NCI-H1092 treated with DMSO at 0.1 percent for 48 hours (cell line): ENCODE measurements around the gene CNKSR1.

ENCODE experiments used
- DNase-seq: peaks from one replicate; lab custom pipeline; 2025; lab: John Stamatoyannopoulos, UW

The CNKSR1 gene

GRCh38 chr1:26177182-26177684 is at the start of gene CNKSR1:
Gene CNKSR1 (plus strand): TSS chr1:26177491. CDS start chr1:26177548, 57 bp downstream.
- no peak for DNase-seq

DNA sequence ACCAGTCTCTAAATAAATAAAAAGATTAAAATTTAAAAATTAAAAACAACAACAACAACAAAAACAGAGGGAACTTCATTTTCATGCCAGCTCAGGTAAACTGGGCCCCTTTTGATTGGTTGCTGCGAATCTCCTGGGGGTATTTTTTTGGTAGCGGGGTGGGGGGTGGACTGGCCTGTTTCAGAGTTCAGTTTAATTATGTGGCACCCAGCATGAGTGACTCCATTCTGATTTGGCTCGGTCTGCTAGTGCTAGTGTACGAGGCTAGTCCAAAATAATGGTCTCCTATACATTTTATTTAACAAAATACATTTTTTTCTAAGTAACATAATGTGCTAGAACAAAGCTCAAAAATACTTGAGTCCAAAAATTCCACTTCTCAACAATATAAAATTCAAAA is 47.5 kb upstream of the CNKSR1 start:
- DNase-seq, result no peak

GRCh38 chr1:26130695-26131094 is 46.6 kb upstream of the CNKSR1 start:
- DNase-seq, result no peak

DNA sequence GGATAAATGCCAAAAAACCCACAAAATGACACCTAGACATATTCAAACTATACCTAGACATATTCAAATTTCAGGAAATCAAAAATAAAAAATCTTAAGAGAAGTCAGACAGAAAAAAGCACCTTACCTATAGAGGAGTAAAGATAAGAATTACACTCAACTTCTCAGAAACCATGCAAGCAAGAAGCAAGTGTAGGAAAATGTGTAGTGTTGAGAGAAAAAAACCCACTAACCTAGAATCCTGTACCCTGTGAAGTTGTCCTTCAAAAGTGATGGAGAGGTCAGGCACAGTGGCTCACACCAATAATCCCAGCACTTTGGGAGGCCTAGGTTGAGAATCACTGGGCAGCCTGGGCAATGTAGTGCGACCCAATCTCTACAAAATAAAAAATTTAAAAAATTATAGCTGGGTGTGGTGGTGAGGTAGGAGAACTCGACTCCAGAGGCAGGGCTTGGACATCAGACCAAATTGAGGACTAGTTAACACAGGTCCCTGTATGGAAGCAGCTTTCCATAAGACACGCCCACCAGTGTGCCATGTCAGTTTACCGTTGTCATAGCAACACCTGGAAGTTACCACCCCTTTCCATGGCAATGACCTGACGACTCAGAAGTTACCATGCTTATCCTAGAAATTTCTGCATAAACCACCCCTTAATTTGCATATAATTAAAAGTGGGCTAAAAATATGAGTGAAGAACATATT is 45.0 kb upstream of the CNKSR1 start:
- DNase-seq, result no peak

GRCh38 chr1:26132834-26133167 is 44.5 kb upstream of the CNKSR1 start:
- DNase-seq, result no peak

DNA sequence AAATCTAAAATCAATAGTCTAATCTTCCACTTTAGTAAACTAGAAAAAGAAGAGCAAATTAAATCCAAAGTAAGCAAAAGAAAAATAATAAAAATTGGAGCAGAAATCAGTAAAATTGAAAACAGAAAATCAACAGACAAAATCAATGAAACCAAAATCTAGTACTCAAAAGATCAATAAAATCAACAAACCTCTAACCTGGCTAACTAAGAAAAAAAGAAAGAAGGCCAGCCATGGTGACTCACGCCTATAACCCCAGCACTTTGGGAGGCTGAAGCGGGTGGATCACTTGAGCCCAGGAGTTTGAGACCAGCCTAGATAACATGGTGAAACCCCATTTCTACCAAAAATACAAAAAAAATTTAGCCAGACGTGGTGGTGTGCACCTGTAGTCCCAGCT is 42.8 kb upstream of the CNKSR1 start:
- no peak for DNase-seq

DNA sequence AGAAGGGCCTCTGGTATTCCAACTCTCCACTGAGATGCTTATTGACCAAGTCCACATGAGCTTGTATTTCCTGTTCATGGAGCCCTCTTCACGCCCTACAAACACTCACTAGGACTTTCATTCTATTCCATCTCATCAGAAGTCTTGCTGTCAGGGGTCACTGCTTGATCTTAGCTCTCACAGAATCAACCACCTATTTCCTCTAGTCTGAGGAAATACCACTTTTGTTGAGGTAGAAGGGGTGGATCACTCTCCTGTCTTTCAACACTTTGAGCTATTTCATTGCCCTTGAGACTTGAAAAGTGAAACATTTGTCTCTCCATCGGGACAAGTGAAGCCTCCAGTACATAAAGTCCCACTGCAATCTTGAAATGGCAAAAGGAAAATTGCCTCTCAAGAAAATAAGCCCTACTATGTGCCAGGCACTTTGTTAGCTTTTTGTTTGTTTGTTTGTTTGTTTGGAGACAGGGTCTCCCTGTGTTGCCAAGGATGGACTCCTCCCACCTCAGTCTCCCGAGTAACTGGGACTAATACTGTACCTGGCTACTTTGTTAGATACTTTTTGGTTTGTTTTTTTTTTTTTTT is 38.2 kb upstream of the CNKSR1 start:
- DNase-seq, result no peak

- no peak for DNase-seq
These were observed 35.1 kb upstream of the CNKSR1 start for GRCh38 chr1:26142159-26142558.

GRCh38 chr1:26145041-26145959 is 32.0 kb upstream of the CNKSR1 start:
- DNase-seq, result peak; percentile 88

GRCh38 chr1:26145960-26146294 is 31.4 kb upstream of the CNKSR1 start:
- DNase-seq, result no peak

DNA sequence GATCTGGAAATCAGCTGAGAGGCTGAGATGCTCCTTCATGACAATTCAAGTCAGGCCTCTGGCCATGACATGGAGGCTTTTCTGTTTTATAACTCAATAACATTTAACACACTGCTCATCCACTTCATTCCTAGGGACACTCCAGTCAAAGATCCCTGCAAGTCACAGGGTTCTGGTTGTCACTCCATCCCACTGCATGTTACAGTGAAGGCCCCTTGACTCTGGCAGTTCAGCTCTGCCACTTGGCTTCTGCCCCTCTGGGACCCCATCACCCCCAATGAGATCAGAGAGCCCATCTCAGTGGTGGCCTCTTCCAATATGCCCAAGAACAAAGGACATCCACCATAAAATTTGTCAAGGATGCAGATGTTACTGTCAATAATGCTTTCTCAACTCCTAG is 28.4 kb upstream of the CNKSR1 start:
- DNase-seq, result no peak

- no peak for DNase-seq
These were observed 23.2 kb upstream of the CNKSR1 start for GRCh38 chr1:26153966-26154532.

DNA sequence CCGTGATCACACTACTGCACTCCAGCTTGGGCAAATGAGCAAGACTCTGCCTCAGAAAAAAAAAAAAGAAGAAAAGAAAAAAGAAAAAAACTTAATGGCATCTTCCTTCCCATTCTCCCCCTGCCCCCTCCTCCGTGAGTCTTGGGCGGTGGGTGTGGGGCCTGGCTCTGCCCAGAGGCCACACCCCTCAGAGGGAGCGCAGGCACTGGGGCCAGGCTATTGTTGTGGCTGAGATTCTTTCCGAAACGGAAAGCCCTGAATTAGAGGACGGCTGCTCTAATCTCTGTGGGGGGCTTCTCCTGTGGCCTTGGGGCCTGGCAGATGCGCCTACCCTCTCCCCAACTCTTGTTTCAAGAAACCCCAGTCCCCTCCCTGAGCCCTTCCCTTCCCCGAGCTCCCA is 22.5 kb upstream of the CNKSR1 start:
- no peak for DNase-seq

GRCh38 chr1:26155370-26156284 is 21.7 kb upstream of the CNKSR1 start:
- no peak for DNase-seq

GRCh38 chr1:26156285-26157038 is 20.8 kb upstream of the CNKSR1 start:
- no peak for DNase-seq

- no peak for DNase-seq
These were observed 18.9 kb upstream of the CNKSR1 start for GRCh38 chr1:26158271-26158907.

- no peak for DNase-seq
These were observed 18.2 kb upstream of the CNKSR1 start, which contains the start of gene FAM110D for GRCh38 chr1:26158908-26159742. Gene FAM110D (plus strand): TSS chr1:26159079. CDS start chr1:26161292, 2,213 bp downstream.

DNA sequence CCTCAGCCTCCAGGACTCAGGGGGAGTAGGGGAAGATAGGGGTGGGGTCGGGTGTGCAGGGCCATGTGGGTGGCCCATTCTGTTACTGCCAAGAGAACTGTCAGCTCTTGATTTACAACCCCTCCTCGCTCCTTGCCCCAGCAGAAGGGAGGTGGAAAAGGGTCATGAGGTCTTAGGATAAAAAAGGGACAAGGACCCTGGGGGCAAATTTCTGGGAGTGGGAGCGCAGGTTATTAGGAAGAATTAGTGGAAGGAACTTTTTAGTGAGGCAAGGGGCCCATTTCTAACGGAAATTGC is 17.6 kb upstream of the CNKSR1 start:
- no peak for DNase-seq
